PFSK-1 (cell line): ENCODE data around the gene MFSD2B.

Source experiments
- POLR2AphosphoS5 ChIP-seq: IDR thresholded peaks from 2 replicates; pipeline ENCODE4 v1.6.1; 2012; ENCODE audit warnings: low read depth, mild to moderate bottlenecking, control low read depth, low read length, moderate library complexity
- SIN3A ChIP-seq: IDR thresholded peaks from 2 replicates; pipeline ENCODE4 v1.6.1; 2012; ENCODE audit warnings: mild to moderate bottlenecking, low read length, moderate library complexity, borderline replicate concordance; ENCODE audit not compliant: insufficient read depth
- TAF1 ChIP-seq: IDR thresholded peaks from 2 replicates; pipeline ENCODE4 v1.6.1; 2012; ENCODE audit warnings: low read length, control low read depth, borderline replicate concordance; ENCODE audit not compliant: insufficient read depth
- TF ChIP-seq, protein P1 (sequence below), 2 experiments: IDR thresholded peaks; 2 replicates each; pipeline versions ENCODE4 v1.6.1 to v1.8.0; 2011 to 2012; ENCODE audit warnings: low read depth in 2 of 2, low read length in 2 of 2, control low read depth in 1 of 2, inconsistent platforms in 1 of 2, mild to moderate bottlenecking in 1 of 2, moderate library complexity in 1 of 2; ENCODE audit not compliant: insufficient read depth in 1 of 2

DNA sequence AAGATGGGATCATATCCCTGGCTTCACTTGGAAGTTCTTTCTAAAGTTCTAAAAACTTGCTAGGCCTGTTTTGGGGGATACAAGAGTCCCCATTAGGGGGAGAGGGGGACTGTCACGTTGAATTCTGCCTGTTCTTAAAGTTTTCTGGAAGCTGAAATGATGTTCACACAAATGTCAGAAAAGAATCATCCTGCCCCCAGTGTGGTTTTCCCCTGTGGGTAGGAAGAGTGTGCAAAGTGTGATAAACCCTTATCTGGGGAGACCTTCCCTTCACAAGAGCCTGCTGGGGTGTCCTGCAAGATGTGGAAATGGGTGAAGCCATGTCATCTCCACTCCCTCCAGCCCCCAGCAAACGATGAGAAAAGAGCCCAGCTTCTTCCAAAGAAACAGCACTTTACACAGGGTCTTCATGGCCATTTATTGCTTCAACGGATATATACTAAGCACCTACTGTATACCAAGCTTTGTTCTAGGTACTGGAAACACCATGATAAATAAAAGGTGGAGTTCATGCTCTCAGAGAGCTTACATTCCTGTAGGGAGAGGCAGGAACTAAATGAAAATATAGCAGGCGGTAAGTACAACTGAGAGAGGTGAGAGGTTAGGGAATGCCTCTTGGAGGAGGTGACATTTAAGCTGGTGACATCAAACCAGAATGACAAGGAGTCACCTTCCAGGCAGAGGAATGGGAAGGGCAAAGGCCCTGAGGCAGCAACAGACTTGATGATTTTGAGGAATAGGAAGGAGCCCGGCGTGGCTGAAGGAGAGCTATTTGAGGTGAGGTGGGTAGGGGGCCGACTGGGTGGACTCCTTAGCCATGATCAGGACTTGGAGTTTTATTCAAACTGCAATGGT, 1.6 kb downstream of the MFSD2B start:
- TF ChIP-seq SIN3A (no peak), POLR2AphosphoS5 (no peak), TAF1 (no peak)
- TF ChIP-seq, protein P1, sequence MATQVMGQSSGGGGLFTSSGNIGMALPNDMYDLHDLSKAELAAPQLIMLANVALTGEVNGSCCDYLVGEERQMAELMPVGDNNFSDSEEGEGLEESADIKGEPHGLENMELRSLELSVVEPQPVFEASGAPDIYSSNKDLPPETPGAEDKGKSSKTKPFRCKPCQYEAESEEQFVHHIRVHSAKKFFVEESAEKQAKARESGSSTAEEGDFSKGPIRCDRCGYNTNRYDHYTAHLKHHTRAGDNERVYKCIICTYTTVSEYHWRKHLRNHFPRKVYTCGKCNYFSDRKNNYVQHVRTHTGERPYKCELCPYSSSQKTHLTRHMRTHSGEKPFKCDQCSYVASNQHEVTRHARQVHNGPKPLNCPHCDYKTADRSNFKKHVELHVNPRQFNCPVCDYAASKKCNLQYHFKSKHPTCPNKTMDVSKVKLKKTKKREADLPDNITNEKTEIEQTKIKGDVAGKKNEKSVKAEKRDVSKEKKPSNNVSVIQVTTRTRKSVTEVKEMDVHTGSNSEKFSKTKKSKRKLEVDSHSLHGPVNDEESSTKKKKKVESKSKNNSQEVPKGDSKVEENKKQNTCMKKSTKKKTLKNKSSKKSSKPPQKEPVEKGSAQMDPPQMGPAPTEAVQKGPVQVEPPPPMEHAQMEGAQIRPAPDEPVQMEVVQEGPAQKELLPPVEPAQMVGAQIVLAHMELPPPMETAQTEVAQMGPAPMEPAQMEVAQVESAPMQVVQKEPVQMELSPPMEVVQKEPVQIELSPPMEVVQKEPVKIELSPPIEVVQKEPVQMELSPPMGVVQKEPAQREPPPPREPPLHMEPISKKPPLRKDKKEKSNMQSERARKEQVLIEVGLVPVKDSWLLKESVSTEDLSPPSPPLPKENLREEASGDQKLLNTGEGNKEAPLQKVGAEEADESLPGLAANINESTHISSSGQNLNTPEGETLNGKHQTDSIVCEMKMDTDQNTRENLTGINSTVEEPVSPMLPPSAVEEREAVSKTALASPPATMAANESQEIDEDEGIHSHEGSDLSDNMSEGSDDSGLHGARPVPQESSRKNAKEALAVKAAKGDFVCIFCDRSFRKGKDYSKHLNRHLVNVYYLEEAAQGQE (IDR thresholded peaks at IDR 0.05; ENCODE audit: insufficient read depth in 1 of 2, low read depth in 2 of 2, low read length in 2 of 2): no peak
